Lung (tissue), 12 donors: ENCODE measurements around the gene GHDC. TPM values are rescaled to one million over a fixed set of nuclear protein-coding genes. Genes with fewer than 3 reads are reported as not detected.
"Not testable (repeated sequence)": the region's sequence is repeated elsewhere in the genome, so short reads cannot be mapped to it uniquely, and the experiment has no call there.

Experiments used
- ATAC-seq: fragments of 200-7000 bp; cut with Tn5 transposase; one replicate; pipeline ENCODE4 v1.9.1; 2020; ENCODE audit warnings: moderate number of reproducible peaks; ENCODE audit not compliant: insufficient read depth, low FRiP score
- DNase-seq, 3 donors: peaks; one replicate each; pipeline ENCODE4 v3.0.0-alpha.2; 2013 to 2017
- H3K27ac ChIP-seq, 2 donors: one replicate each; pipeline ENCODE4 v1.5.1; 2013; ENCODE audit warnings: mild to moderate bottlenecking in 2 of 2, moderate library complexity in 2 of 2, control low read depth in 1 of 2, inconsistent platforms in 1 of 2, low read depth in 1 of 2, low read length in 1 of 2
- H3K27me3 ChIP-seq, 3 donors: one replicate each; pipeline ENCODE4 v1.5.1; 2013; ENCODE audit warnings: low read length in 2 of 3; ENCODE audit not compliant: control insufficient read depth in 3 of 3, insufficient read depth in 3 of 3
- H3K36me3 ChIP-seq, 4 donors: one replicate each; pipeline ENCODE4 v1.5.1; 2013; ENCODE audit warnings: low read length in 4 of 4, mild to moderate bottlenecking in 1 of 4, moderate library complexity in 1 of 4; ENCODE audit not compliant: control insufficient read depth in 4 of 4, insufficient read depth in 4 of 4
- H3K4me1 ChIP-seq, 5 donors: one replicate each; pipeline ENCODE4 v1.5.1; 2013; ENCODE audit warnings: low read length in 5 of 5, mild to moderate bottlenecking in 2 of 5, moderate library complexity in 1 of 5; ENCODE audit not compliant: control insufficient read depth in 5 of 5, insufficient read depth in 5 of 5
- H3K4me3 ChIP-seq: one replicate; pipeline ENCODE4 v1.5.1; 2013; ENCODE audit warnings: mild to moderate bottlenecking, control low read depth, moderate library complexity
- H3K9ac ChIP-seq, 2 donors: one replicate each; pipeline ENCODE4 v1.5.1; 2013; ENCODE audit warnings: low read length in 2 of 2, control low read depth in 1 of 2; ENCODE audit not compliant: insufficient read depth in 1 of 2
- H3K9me3 ChIP-seq, 4 donors: one replicate each; pipeline ENCODE4 v1.5.1; 2013; ENCODE audit warnings: low read length in 3 of 4, mild to moderate bottlenecking in 1 of 4, moderate library complexity in 1 of 4; ENCODE audit not compliant: control insufficient read depth in 4 of 4, insufficient read depth in 3 of 4
- CTCF ChIP-seq: IDR thresholded peaks from 2 replicates; pipeline ENCODE4 v1.5.1; 2012; ENCODE audit warnings: mild to moderate bottlenecking; ENCODE audit errors: control extremely low read depth, extremely low read depth
- WGBS, 2 donors: extraction: QIAGEN DNeasy Blood & Tissue Kit; methylation state at CpG; one replicate each; pipeline ENCODE4 v1.1.7; 2013; 5-methylcytosine and 5-hydroxymethylcytosine counted together
- polyA plus RNA-seq, 2 donors: library from polyadenylated mRNA; stranded (reverse); fragments of 200-250 nt; gene quantifications; one replicate each; pipeline ENCODE4 v1.2.1, GENCODE V29; 2013
- total RNA-seq, 2 donors: library from RNA; depleted of rRNA in 1 of 2; stranded (reverse); fragments of >200 nt in 1 of 2; gene quantifications; one replicate each; pipeline ENCODE4 v1.2.1, GENCODE V29; 2014 to 2021
- donor health status: control.
- donor health status: control.
- donor health status: Bipolar disorder and iron deficiency.
- donor health status: healthy.
- donor health status: DM: yes; HTN: yes; CAD: no.

Gene GHDC
- total and polyA plus RNA-seq, 4 donors = 17.2 to 33.3 (median 22.6) TPM

GRCh38 chr17:42225646-42226045, 31.4 kb upstream of the GHDC start:
- H3K4me3 ChIP-seq = no peak overlapping the region
- H3K4me1 ChIP-seq = peaks cover 0 to 11% (median 6%) of the 10 kb centered on the region in 5 donors

GRCh38 chr17:42224651-42225050, 30.4 kb upstream of the GHDC start:
- Histone ChIP-seq H3K27me3 (no peaks in the 10 kb centered on the region), H3K27ac (no peak overlapping the region), H3K36me3 (peaks cover 7 to 23% (median 15%) of the 10 kb centered on the region in 4 donors), H3K4me3 (no peak overlapping the region), H3K4me1 (peaks cover 0 to 11% (median 6%) of the 10 kb centered on the region in 5 donors), H3K9ac (no peak overlapping the region), H3K9me3 (no peaks in the 10 kb centered on the region)
- DNase-seq (no peak), ATAC-seq (no peak)
- no peak for TF ChIP-seq CTCF
- WGBS, 2 donors = 97% methylated on average over 6 of the region's 6 CpGs

More at GRCh38 chr17:42225646-42226045, 31.4 kb upstream of the GHDC start:
- TF ChIP-seq CTCF = no peak
- no peak for ATAC-seq
- H3K27ac ChIP-seq = no peak overlapping the region
- DNase-seq = no peak
- H3K9me3 ChIP-seq = no peaks in the 10 kb centered on the region
- no peak overlapping the region for H3K9ac ChIP-seq
- H3K36me3 ChIP-seq = peaks cover 7 to 23% (median 15%) of the 10 kb centered on the region in 4 donors
- 40 to 84% methylated on average over 5 of the region's 5 CpGs for WGBS, 2 donors
- no peaks in the 10 kb centered on the region for H3K27me3 ChIP-seq

GRCh38 chr17:42221886-42222745, 27.8 kb upstream of the GHDC start:
- H3K9me3 ChIP-seq = no peaks in the 10 kb centered on the region
- peak; percentile 41 for TF ChIP-seq CTCF
- H3K4me3 ChIP-seq = no peak overlapping the region
- peaks cover 0 to 4% (median 0%) of the 10 kb centered on the region in 5 donors for H3K4me1 ChIP-seq
- H3K27me3 ChIP-seq = no peaks in the 10 kb centered on the region
- no peak overlapping the region for H3K9ac ChIP-seq
- 42 to 57% methylated on average over 3 of the region's 3 CpGs for WGBS, 2 donors
- peak overlapping the region in 1 of 2 donors; percentile 33 for H3K27ac ChIP-seq
- peaks cover 13 to 30% (median 22%) of the 10 kb centered on the region in 4 donors for H3K36me3 ChIP-seq
- ATAC-seq (no peak), DNase-seq (peak; percentile 31 to 47 (median 32))

- not testable (repeated sequence) for H3K27me3 ChIP-seq, DNase-seq, H3K9me3 ChIP-seq, ATAC-seq, H3K4me3 ChIP-seq, H3K4me1 ChIP-seq, H3K27ac ChIP-seq, H3K9ac ChIP-seq
- WGBS, 2 donors = 100% methylated on average over 3 of the region's 17 CpGs; no CpG with 5 or more reads in 1 of the 2 donors
- peaks cover 15 to 38% (median 34%) of the 10 kb centered on the region in 4 donors for H3K36me3 ChIP-seq
These were observed 25.0 kb upstream of the GHDC start for GRCh38 chr17:42219280-42219679.
